Subcutaneous abdominal adipose tissue (tissue), 5 donors: ENCODE results near the gene VCL.

ENCODE experiments used
- H3K27ac ChIP-seq: one replicate; pipeline ENCODE4 v1.7.0; 2013; ENCODE audit warnings: low read depth, mild to moderate bottlenecking, inconsistent platforms, low read length, moderate library complexity
- H3K27me3 ChIP-seq, 5 donors: one replicate each; pipeline ENCODE4 v1.7.0; 2013; ENCODE audit warnings: low read length in 5 of 5, inconsistent platforms in 1 of 5; ENCODE audit not compliant: control insufficient read depth in 5 of 5, insufficient read depth in 4 of 5
- H3K36me3 ChIP-seq, 5 donors: one replicate each; pipeline ENCODE4 v1.7.0; 2013; ENCODE audit warnings: low read length in 5 of 5; ENCODE audit not compliant: control insufficient read depth in 5 of 5, insufficient read depth in 5 of 5
- H3K4me1 ChIP-seq, 5 donors: one replicate each; pipeline ENCODE4 v1.7.0; 2013; ENCODE audit warnings: low read length in 5 of 5, mild to moderate bottlenecking in 3 of 5, moderate library complexity in 1 of 5; ENCODE audit not compliant: control insufficient read depth in 5 of 5, insufficient read depth in 5 of 5
- H3K4me3 ChIP-seq, 5 donors: one replicate each; pipeline ENCODE4 v1.7.0; 2013; ENCODE audit warnings: low read length in 5 of 5, low read depth in 1 of 5
- H3K9ac ChIP-seq, 5 donors: one replicate each; pipeline ENCODE4 v1.7.0; 2013; ENCODE audit warnings: low read length in 5 of 5, mild to moderate bottlenecking in 4 of 5, moderate library complexity in 3 of 5
- H3K9me3 ChIP-seq, 5 donors: one replicate each; pipeline ENCODE4 v1.7.0; 2013; ENCODE audit warnings: low read length in 5 of 5; ENCODE audit not compliant: control insufficient read depth in 5 of 5
- donor health status: healthy.
- donor health status: healthy.
- donor health status: healthy.
- donor health status: healthy.
- donor health status: healthy.

Gene VCL

DNA sequence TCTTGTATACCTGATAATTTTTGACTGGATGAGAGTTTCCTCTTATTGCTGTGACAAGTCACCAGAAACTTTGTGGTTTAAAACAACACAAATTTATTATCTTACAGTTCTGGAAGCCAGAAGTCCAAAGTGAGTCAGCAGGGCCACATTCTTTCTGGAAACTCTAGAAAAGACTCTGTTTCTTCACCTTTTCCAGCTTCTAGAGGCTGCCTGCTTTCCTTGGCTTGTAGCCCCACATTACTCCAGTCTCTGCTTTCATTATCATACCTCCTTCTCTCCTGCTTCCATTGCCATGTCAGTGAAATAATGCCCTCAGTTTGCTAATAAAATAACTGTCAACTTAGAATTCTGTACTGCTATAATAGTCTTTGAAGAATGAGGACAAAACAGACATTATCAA is 65.3 kb downstream of the VCL start:
- Histone ChIP-seq H3K36me3 (peaks cover 8 to 16% (median 11%) of the 10 kb centered on the region in 5 donors), H3K27me3 (no peaks in the 10 kb centered on the region), H3K9ac (no peak overlapping the region), H3K9me3 (peaks cover 0 to 10% (median 0%) of the 10 kb centered on the region in 5 donors), H3K27ac (no peak overlapping the region), H3K4me3 (no peak overlapping the region), H3K4me1 (peaks cover 0 to 14% (median 8%) of the 10 kb centered on the region in 5 donors)

DNA sequence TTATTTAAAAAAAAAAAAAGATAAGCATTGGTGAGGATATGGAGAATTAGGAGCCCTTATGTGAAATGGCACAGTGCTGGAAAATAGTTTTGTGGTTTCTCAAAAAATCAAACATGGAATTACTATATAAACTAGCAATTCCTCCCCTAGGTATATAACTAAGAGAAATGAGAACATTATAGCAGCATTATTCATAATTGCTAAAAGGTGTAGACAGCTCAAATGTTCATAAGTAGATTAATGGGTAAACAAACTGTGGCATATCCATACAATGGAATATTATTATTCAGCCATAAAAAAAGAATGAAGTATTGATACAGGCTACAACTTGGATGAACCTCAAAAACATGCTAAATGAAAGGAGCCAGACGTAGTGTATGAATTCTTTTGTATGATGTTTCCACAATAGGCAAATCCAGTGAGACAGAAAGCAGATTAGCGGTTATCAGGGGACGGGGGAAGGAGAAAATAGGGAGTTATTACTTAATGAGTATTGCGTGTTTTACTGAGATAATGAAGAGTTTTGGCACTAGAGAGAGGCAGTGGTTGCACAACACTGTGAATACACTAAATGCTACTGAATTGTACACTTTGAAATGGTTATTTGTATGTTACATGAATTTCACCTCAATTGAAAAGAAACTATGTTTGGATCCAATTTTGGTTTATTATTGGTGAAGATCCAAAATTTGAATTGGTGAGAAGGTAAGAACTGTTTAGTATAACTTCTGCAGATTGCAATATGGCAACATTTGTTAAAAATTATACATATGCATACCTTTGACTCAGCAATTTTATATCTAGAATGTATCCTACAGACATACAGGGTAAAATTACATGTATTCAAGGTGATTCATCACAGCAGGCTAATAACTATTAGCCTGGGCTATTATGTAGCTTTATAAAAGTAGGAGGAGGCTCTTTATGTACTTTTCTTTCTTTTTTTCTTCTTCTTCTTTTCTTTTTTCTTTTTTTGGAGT is 69.7 kb downstream of the VCL start:
- Histone ChIP-seq H3K4me3 (no peak overlapping the region), H3K9me3 (peaks cover 0 to 10% (median 0%) of the 10 kb centered on the region in 5 donors), H3K27ac (no peak overlapping the region), H3K9ac (no peak overlapping the region), H3K27me3 (no peaks in the 10 kb centered on the region), H3K4me1 (peaks cover 3 to 17% (median 8%) of the 10 kb centered on the region in 5 donors), H3K36me3 (peaks cover 12 to 27% (median 18%) of the 10 kb centered on the region in 5 donors)

DNA sequence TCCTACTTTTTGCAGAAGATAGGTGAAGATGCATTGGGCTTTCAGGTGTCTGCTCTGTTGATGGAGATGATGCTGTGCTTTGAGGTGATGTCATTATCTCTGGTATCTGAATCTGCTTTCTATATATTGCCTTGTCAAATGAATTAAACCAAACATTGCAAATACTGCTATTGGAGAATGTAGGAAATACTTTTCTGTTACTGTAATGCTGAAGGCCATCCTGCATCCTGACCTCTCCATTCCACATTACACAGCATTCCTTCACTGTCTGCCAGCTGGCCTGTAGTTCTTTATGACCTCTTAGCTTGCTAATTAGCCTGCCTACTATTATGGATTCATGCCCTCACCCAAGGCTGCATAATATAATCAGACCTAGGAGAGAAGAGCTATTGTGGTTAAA is 73.2 kb downstream of the VCL start:
- Histone ChIP-seq H3K9me3 (no peaks in the 10 kb centered on the region), H3K9ac (no peak overlapping the region), H3K27ac (no peak overlapping the region), H3K4me1 (peaks cover 3 to 17% (median 9%) of the 10 kb centered on the region in 5 donors), H3K27me3 (no peaks in the 10 kb centered on the region), H3K36me3 (peaks cover 21 to 42% (median 27%) of the 10 kb centered on the region in 5 donors), H3K4me3 (no peak overlapping the region)

DNA sequence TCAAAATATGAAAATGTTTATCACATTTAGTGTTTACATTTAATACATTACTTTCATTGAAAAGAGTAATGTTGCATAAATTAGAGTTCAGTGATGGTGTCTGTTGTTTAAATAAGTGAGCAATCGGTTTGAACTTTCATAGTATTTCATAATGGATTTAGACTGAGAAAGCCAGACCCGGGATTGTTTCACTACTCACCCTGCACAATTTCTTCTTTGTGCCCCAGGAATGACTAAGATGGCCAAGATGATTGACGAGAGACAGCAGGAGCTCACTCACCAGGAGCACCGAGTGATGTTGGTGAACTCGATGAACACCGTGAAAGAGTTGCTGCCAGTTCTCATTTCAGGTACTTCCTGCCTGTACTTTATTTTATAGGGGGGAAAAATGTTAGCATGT is 74.6 kb downstream of the VCL start:
- Histone ChIP-seq H3K4me3 (no peak overlapping the region), H3K9me3 (no peaks in the 10 kb centered on the region), H3K27ac (no peak overlapping the region), H3K9ac (no peak overlapping the region), H3K36me3 (peaks cover 21 to 47% (median 27%) of the 10 kb centered on the region in 5 donors), H3K4me1 (peaks cover 3 to 18% (median 13%) of the 10 kb centered on the region in 5 donors), H3K27me3 (no peaks in the 10 kb centered on the region)

DNA sequence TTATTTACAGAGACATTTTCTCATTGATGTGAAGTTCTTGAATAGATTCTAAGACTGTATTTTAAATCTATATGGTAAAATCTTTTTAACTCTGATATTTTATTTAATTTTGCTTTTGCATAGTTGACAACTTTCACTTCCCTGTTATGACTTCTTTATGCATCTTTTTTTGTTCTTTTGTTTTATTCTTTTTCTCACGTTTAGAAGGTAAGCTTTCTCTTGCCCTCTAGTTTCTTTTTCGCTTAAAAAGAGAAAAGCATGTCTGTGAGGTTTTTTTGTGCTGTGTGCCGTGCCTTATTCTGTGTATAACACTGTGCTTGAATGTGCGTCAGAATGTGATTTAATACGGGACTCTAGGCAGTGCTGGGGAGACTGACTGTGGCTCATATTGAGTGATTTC is 78.0 kb downstream of the VCL start:
- H3K27ac ChIP-seq = no peak overlapping the region
- H3K27me3 ChIP-seq = no peaks in the 10 kb centered on the region
- H3K4me3 ChIP-seq = no peak overlapping the region
- H3K36me3 ChIP-seq = peaks cover 21 to 44% (median 27%) of the 10 kb centered on the region in 5 donors
- H3K9me3 ChIP-seq = no peaks in the 10 kb centered on the region
- no peak overlapping the region for H3K9ac ChIP-seq
- H3K4me1 ChIP-seq = peaks cover 3 to 18% (median 10%) of the 10 kb centered on the region in 5 donors

DNA sequence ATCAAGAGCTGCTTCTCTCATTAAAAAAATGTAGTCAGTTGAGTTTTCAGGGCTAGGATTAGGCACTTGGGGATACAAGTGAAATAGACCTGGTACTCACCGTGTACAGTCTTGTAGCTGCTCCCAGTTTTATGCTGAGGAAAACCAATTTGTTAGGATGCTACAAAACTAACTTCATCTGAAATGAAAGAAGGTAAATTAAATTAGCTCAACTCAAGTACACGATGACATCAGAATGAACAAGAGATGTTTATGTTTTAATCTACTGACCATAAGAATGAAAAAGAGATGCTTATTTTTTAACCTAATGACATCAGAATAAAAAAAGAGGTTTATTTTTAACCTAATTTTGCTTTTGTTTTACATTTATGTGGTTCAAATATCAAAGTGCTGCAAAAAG is 79.0 kb downstream of the VCL start:
- Histone ChIP-seq H3K4me3 (no peak overlapping the region), H3K27me3 (no peaks in the 10 kb centered on the region), H3K4me1 (peaks cover 0 to 23% (median 17%) of the 10 kb centered on the region in 5 donors), H3K27ac (no peak overlapping the region), H3K9ac (no peak overlapping the region), H3K9me3 (no peaks in the 10 kb centered on the region), H3K36me3 (peaks cover 15 to 40% (median 24%) of the 10 kb centered on the region in 5 donors)

DNA sequence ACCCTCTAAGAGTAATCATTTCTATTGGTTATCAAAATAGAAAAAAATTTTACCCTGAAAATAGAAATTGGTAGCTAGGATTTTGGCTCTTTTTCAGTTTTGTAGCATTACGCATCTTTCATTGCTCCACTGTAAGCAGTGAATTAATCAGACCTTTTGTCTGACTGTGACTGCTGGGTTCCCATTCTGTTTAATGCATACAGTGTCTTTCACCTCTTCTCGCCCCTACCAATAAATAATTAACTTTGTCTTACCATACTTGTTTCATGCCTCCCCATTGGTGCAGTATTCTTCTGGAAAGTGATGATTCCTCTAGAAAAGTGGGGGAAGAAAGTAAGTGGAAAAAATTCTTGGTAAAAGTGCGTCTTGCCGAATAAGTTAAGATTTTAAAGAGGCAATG is 79.5 kb downstream of the VCL start:
- H3K36me3 ChIP-seq = peaks cover 15 to 42% (median 25%) of the 10 kb centered on the region in 5 donors
- H3K9ac ChIP-seq = no peak overlapping the region
- no peaks in the 10 kb centered on the region for H3K27me3 ChIP-seq
- no peak overlapping the region for H3K27ac ChIP-seq
- peaks cover 0 to 28% (median 19%) of the 10 kb centered on the region in 5 donors for H3K4me1 ChIP-seq
- no peak overlapping the region for H3K4me3 ChIP-seq
- no peaks in the 10 kb centered on the region for H3K9me3 ChIP-seq

DNA sequence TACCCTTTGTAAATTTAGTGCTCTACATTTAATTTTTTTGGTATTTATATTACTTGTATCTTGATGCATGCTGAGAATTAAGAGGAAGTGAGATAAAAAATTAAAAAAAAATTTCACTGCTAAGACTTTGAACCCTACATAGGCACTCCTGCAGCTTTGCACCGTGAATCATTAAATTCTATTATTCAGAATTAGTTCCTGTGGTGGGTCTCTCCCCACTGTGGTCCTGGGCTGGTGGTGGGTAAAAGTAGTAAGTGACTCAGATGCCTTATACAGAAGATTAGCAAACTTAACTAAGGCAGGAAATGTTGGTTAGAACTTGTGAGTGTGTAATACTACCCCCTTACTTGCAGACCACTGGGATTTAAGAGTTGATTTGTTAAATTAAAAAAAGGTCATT is 80.1 kb downstream of the VCL start:
- Histone ChIP-seq H3K27me3 (no peaks in the 10 kb centered on the region), H3K9ac (no peak overlapping the region), H3K36me3 (peaks cover 15 to 39% (median 22%) of the 10 kb centered on the region in 5 donors), H3K4me3 (no peak overlapping the region), H3K27ac (no peak overlapping the region), H3K9me3 (no peaks in the 10 kb centered on the region), H3K4me1 (peaks cover 0 to 32% (median 22%) of the 10 kb centered on the region in 5 donors)

DNA sequence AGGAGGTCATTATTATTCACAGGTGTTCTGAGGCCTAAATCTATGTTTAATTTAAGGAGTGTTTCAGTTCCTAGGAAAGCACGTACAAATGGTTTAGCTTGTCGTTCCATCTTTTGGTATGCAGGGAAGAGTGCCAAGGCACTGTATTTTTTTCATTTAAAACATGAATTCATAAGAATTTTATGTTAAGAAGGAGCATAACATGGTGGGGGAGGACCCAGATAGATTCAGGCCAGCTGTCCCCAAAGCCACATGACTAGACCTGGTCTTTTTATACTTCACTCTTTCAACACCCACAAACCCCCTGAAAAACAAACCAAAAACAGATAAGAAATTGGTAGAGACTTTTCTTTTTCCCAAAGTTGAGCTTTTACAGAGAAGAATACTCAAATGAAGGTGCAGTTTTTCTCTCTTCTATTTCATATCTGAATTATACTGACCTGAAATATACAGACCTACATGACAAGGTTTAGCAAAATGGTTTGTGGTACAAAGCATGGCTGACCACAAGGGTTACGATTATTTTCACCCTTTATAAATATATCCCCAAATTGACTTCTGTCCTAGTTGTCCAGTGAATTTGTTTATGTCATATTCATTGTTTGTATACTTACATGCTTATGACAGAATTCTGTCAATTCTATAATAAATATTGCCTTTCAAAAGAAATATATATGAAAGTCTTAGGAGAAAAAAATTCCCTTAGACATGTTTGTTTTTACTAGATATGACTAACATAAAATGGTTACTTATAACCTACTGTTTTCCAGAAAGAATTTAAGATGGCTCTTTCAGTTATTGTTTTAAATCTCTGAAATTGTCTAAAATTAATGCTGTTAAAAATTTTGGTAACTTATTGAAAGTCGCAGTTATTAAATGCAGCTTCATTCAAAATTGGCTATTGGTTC is 81.4 kb downstream of the VCL start:
- H3K4me3 ChIP-seq = no peak overlapping the region
- no peak overlapping the region for H3K27ac ChIP-seq
- no peaks in the 10 kb centered on the region for H3K27me3 ChIP-seq
- H3K9me3 ChIP-seq = no peaks in the 10 kb centered on the region
- H3K4me1 ChIP-seq = peaks cover 0 to 33% (median 23%) of the 10 kb centered on the region in 5 donors
- peak overlapping the region in 1 of 5 donors; percentile 32 for H3K9ac ChIP-seq
- peaks cover 9 to 27% (median 15%) of the 10 kb centered on the region in 5 donors for H3K36me3 ChIP-seq
